Mesangial cell (primary cell): ENCODE results near the gene PLCG1. TPM values are rescaled to one million over a fixed set of nuclear protein-coding genes. Genes with fewer than 3 reads are reported as not detected.

Experiments
- total RNA-seq: library from RNA; depleted of rRNA; stranded (reverse); fragments of >200 nt; gene quantifications from 2 replicates; pipeline ENCODE4 v1.2.3, GENCODE V29; 2015

The PLCG1 gene
- 61.4 and 105 TPM in 2 replicates for total RNA-seq

DNA sequence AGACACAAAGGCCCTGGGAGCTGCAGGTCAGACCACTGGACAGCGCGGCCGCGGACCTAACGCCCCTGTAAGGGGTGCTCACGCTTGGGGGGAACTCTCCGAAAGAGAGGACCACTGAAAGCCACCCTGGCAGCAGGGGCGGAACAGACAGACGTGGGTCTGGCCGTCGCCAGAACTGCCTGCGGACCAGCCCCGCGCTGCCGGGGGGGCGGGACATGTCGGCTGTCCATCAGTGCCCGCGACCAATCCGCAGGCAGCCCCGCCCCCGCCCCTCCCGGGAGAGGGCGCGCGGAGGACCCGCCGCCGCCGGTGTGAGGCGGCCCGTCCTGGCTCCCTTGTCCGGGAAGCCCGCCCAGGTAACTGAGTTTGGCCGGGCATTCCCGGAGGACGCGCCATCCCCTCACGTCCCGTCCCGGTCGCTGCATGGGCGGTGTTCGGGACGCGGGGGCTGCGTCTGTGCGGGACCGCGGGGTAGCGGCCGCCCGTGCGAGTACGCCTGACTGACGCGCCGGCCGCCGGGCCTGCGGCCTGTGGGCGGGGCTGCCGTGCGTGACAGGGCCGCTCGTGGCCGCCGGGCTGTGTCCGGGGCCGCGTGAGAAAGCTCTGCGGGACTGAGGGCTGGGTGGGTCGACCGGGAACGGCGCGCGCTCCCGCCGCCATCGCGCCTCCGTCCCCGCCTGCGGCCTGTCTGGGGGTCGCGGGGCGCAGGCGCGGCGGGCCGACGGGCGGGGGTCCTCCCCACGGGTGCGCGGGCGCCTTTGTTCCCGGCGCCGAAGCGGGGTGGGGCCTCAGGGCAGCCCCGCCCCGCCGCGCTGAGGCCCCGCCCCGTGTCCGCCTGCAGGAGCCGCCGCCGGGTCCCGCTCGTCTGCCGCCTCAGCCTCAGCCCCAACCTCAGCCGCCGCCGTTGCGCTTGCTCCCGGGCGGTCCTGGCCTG, at the start of gene PLCG1:
PLCG1 (plus strand) TSS at position 864 of the 934 bp plus-strand sequence. CDS start 99 bp downstream, outside the sequence.

Other genes starting within 250 kb of the PLCG1 start
- gene TOP1, start 108.7 kb upstream of the PLCG1 start, total RNA-seq: 13.4 and 20.2 TPM in 2 replicates
- gene ZHX3, start 180.2 kb downstream of the PLCG1 start, total RNA-seq: 17.4 and 22.1 TPM in 2 replicates
- 8.1 and 16.9 TPM in 2 replicates for gene LPIN3, start 203.3 kb downstream of the PLCG1 start, total RNA-seq
- gene EMILIN3, start 229.3 kb downstream of the PLCG1 start, total RNA-seq: 4.9 and 7.6 TPM in 2 replicates